Suprapubic skin (tissue), 4 donors: ENCODE data around the gene RNASEH1.

Experiments
- CTCF ChIP-seq, 2 donors: fragments of 200-600 bp in 1 of 2; fragments of 450-650 bp in 1 of 2; sonication (generic) in 1 of 2; IDR thresholded peaks; one replicate each; pipeline ENCODE4 v1.5.1; 2016 to 2019; ENCODE audit warnings: antibody characterized with exemption in 2 of 2, mild to moderate bottlenecking in 1 of 2, moderate library complexity in 1 of 2
- EP300 ChIP-seq: sonication (generic); formaldehyde crosslinking; IDR thresholded peaks from one replicate; pipeline ENCODE4 v1.6.1; 2017; ENCODE audit warnings: antibody characterized with exemption
- POLR2A ChIP-seq, 2 donors: fragments of 450-650 bp; IDR thresholded peaks; one replicate each; pipeline ENCODE4 v1.6.1; 2017; ENCODE audit warnings: antibody characterized with exemption in 2 of 2, mild to moderate bottlenecking in 2 of 2, moderate library complexity in 2 of 2
- POLR2AphosphoS5 ChIP-seq, 3 donors: sonication (generic); formaldehyde crosslinking; IDR thresholded peaks; one replicate each; pipeline ENCODE4 v1.6.1; 2017; ENCODE audit warnings: antibody characterized with exemption in 3 of 3

GRCh38 chr2:3498783-3499394, 59.2 kb downstream of the RNASEH1 start:
- no peak for TF ChIP-seq POLR2A (IDR thresholded peaks at IDR 0.05)
- no peak for TF ChIP-seq EP300
- no peak for TF ChIP-seq CTCF (IDR thresholded peaks at IDR 0.05)
- TF ChIP-seq POLR2AphosphoS5 (IDR thresholded peaks at IDR 0.05): no peak
